ENCODE measurements around the gene DAPK2.
A peak's percentile ranks its signal among the peaks of the same experiment; 100 is the strongest.

DAPK2 gene

DNA sequence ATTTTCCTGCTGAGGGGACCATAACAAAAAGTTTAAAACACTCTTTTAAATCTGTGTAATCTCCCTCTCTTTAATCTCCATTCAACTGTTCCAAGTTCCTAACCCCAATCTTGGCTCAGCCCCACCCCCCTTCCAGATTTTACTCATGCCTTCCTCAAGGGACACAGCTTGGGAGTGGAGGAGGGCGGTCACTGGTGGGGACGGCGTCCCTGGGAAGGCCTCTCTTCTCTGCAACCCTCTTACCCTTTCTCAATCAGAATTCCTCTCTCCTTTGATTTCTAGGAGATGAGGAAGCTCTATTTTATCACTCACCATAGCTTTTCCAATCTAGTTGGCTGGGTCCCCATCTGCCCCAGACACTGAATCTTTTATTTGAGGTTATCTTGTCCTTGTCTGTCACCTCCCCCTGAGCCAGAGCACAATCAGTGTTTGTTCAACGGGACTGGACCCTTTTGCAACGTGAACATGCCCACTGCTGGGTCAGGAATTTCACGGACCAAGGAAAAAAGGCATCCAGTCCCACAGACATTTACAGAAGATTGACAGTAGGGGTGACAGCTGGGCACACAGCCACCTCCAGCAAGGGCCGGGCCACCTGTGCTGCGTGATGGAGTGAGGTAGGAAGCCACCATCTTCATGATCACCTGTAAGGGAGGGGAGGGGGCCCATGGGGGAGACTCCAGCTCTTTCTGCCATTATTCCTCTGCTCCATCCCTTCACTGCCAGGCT lies 128.5 kb downstream of the DAPK2 start:
- TF ChIP-seq, protein P1, sequence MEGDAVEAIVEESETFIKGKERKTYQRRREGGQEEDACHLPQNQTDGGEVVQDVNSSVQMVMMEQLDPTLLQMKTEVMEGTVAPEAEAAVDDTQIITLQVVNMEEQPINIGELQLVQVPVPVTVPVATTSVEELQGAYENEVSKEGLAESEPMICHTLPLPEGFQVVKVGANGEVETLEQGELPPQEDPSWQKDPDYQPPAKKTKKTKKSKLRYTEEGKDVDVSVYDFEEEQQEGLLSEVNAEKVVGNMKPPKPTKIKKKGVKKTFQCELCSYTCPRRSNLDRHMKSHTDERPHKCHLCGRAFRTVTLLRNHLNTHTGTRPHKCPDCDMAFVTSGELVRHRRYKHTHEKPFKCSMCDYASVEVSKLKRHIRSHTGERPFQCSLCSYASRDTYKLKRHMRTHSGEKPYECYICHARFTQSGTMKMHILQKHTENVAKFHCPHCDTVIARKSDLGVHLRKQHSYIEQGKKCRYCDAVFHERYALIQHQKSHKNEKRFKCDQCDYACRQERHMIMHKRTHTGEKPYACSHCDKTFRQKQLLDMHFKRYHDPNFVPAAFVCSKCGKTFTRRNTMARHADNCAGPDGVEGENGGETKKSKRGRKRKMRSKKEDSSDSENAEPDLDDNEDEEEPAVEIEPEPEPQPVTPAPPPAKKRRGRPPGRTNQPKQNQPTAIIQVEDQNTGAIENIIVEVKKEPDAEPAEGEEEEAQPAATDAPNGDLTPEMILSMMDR (conservative IDR thresholded peaks at IDR 0.05; ENCODE audit: low read depth, low read length), result no peak
- no peak for DNase-seq (ENCODE audit: low read depth)
- H3K4me3 ChIP-seq (ENCODE audit: low read depth, low read length), result no peak overlapping the region

DNA sequence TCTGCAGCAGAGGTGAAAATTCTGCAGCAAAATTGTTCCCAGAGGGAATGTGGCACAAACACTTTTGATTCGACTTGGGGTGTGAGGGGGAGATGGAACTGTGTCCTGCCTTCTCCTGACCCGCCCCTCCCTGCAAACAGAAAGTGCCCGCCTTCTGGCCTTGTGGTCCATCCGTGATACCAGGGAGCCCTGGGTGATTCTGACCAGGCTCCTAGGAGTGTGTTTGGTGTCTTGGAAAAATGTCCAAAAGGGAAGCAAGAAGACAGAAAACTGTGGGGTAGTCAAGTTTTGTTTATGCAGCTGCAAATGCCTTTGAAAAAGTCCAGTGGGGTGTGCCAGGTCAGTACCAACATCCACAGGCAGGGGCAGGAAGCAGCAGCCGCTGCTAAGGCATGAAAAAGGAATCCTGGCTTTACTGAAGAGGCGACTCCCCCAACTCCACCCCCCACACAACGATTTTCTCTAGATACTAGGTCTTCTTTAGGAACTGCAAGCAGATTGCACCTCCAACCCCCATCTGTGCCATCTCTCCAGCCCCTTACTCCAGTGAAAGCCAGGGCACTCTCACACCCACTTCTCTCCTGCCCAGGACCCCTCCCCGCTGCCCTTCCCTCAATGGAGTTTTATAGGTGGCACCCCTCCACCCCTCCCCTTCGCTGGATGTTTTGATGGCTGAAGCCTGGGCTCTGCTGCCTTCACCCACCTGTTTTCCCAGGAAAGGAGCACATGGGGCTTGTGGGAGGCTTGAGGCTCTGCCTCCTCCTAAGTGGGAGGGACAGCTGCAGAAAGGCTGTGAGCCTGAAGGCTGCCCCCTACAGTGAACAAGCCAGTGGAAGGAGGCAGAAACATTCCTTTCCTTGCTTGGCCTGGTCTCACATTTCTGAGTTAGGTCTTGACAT lies 130.2 kb downstream of the DAPK2 start:
- peak; percentile 68 for DNase-seq (ENCODE audit: low read depth)
- no peak overlapping the region for H3K4me3 ChIP-seq (ENCODE audit: low read depth, low read length)
- TF ChIP-seq, protein P1 (conservative IDR thresholded peaks at IDR 0.05; ENCODE audit: low read depth, low read length), result peak; percentile 65

DNA sequence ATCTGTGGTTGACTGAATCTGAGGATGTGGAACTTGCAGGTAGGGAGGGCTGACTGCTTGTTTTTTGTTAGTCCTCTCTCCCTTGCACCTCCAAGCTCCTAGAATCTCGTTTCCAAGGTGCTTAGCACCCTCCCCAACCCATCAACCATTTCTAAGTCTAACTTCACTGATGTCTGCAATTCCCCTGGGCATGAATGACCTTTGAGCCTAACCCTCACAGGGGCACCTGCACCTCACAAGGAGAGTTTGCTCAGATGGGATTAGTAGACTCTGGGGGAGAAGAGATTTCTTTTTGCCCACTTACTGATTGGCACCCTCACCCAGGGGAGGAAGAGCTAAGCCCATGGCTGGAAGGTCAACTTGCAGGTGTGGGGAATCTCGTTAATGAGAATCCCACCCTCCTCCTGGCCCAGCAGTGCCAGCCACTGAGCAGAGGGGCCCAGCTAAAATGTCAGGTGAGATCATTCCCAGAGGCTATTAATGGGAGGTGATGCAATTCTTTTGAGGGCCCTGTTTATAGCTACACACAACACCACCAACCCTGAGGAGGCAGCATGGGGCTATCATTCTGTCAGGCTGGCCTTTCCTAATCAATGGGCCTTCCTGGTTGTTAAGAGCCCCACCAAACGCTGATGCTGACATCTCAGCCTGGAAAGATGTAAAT lies 130.9 kb downstream of the DAPK2 start:
- no peak overlapping the region for H3K4me3 ChIP-seq (ENCODE audit: low read depth, low read length)
- TF ChIP-seq, protein P1 (conservative IDR thresholded peaks at IDR 0.05; ENCODE audit: low read depth, low read length), result no peak
- DNase-seq (ENCODE audit: low read depth), result no peak

DNA sequence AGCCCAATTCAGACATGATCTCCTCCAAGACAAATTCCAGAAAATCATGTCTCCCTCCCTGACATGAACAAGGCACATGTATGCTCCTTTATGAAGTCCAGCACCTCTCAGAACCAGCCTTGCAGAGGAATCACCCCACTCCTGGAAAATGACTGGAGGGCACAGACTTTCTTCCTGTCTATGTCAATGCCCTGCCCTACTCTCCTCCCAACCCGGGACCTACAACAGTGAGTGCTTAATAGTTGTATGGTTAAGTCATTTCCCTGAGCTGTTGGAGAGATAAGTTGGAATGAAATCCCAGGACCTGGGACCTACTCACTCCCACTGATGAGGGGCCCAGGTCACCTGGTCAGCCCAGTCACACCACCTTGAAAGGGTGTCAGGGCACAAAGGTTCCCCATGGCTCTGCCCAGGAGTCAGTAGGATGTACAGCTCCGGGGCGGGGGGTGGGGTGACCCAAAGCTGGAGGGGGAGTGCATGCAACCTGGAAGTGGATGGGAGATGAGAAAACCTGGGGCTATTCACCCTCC lies 132.4 kb downstream of the DAPK2 start:
- TF ChIP-seq, protein P1 (conservative IDR thresholded peaks at IDR 0.05; ENCODE audit: low read depth, low read length), result no peak
- no peak for DNase-seq (ENCODE audit: low read depth)
- H3K4me3 ChIP-seq (ENCODE audit: low read depth, low read length), result no peak overlapping the region

DNA sequence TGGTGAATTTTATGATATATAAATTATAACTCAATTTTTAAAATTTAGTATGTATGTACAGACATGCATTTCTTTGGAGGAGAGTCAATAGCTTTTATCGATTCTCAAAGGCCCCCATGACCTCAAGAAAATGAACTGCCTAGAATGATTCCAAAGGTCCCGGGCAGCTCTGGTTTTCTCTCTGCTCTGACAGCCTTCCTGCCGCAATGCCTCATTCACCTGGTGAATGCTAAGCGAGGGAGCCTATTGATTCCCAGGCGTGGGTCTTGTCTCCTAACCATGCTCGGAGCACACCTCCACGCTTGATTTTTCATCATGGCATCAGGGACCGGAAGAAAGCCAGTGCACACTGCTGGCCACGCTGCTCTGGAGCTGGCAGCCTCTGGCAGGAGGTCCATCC lies 132.9 kb downstream of the DAPK2 start:
- no peak for DNase-seq (ENCODE audit: low read depth)
- no peak overlapping the region for H3K4me3 ChIP-seq (ENCODE audit: low read depth, low read length)
- TF ChIP-seq, protein P1 (conservative IDR thresholded peaks at IDR 0.05; ENCODE audit: low read depth, low read length), result no peak

DNA sequence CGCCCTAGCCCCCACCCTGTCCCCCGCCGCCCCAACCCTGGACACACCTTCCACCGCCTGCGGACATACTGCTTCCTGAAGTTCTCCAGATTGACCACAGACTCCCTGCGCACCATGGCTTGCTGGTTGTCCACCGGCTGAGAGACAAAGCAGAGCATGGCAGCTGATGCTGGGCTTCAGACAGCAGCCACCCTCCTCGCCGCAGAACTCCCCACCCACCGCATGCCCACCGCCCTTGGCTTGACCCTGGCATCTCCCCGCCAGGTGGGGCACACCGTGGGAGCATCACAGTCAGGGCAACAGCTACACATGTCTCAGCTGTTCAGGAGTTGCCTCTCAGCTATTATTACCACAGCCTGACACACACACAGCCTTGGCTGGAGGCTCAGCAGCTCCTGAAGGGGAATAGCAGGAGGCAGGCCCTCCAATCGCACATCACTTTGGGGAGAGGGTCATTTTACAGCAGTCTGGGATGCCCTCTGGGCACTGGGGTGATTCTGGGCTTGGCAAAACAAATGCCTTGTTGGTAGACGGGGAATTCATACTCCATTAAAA lies 134.1 kb downstream of the DAPK2 start:
- no peak overlapping the region for H3K4me3 ChIP-seq (ENCODE audit: low read depth, low read length)
- TF ChIP-seq, protein P1 (conservative IDR thresholded peaks at IDR 0.05; ENCODE audit: low read depth, low read length), result no peak
- DNase-seq (ENCODE audit: low read depth), result no peak
